ENCODE measurements around the gene TBX10. TPM values are rescaled to one million over a fixed set of nuclear protein-coding genes. Genes with fewer than 3 reads are reported as not detected.

The TBX10 gene
- total and polyA plus RNA-seq, 2 donors (not counting 3 experiments of a cell fraction or from before 2014, with no cell fraction given) = not detected

DNA sequence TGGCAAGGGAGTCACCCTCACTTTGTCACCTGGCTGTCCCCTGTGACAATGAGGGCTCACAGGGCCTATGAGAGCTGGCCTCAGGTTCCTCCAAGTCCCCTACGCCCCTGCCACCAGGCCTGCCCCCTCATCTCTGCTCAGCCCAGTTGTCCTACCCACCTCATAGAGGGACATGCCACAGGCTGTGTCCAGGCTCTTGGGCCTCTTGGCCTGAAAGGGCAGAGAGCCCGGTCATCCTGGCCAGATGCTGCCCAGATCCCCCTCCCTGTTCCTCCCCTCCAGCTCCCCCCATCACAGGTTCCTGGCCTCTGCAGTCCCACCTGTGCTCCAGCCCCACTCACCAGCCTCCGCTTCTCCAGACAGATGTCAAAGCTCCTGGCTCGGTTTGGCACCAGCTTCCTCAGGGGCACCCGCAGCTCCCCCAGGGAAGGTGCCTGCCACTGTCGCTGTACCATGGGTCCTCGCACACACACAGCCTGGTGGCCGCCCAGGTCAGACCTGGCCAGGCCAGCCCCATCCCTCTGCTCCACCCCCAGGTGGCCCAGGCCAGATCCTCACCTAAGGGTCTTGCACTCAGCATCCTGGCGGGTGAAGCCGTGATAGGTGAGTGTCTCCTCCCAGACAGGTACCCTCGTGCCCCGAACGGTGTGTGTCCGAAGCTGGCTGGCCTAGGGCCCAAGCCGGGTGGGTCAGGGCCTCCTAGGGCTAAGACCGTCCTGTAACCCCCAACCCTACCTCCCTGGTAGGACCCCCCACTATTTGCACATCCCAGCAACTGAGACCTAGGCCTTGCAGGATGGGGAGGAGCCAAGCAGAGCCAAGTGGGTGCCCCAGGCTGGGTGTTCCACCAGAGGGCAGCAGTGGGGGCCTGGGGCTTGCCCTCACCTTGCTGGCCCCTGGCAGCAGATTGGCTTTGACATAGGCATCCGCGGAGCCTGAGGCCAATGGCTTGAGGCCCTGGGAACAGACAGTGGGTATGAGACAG, 24.5 kb downstream of the TBX10 start:
- no peaks in the 10 kb centered on the region for H3K79me2 ChIP-seq (ENCODE audit: control insufficient read depth, insufficient read depth, low read length)
- peaks cover 14 to 21% of the 10 kb centered on the region in 2 experiments for H3K27me3 ChIP-seq (ENCODE audit: control insufficient read depth in 2 of 2, insufficient read depth in 2 of 2, low read length in 2 of 2)
- H3K4me2 ChIP-seq (ENCODE audit: insufficient read depth, low read length) = no peak overlapping the region
- peak; percentile 21 for FAIRE-seq
- DNase-seq (ENCODE audit: low read depth, low spot score) = no peak
- H3K9me1 ChIP-seq (replicated peaks; ENCODE audit: control insufficient read depth, extremely low read depth, insufficient read depth, low read length) = no peaks in the 10 kb centered on the region
- intact Hi-C loops (cut with micrococcal nuclease) = no loop called here
- no peak overlapping the region for H3K4me3 ChIP-seq (replicated peaks in 1 of 3; ENCODE audit: insufficient read depth in 1 of 3, low read depth in 1 of 3, low read length in 3 of 3)
- no peaks in the 10 kb centered on the region for H3K9me3 ChIP-seq (replicated peaks; ENCODE audit: control insufficient read depth, insufficient read depth, low read length)
- dilution Hi-C loops (cut with MboI; ENCODE audit: extremely low pct_ligation_motif_present, low sequenced_read_pairs) = no loop called here
- POLR2A ChIA-PET = no interaction called here
- no peak overlapping the region for H3K27ac ChIP-seq (ENCODE audit: insufficient read depth, low read depth, low read length)
- H3K4me1 ChIP-seq (ENCODE audit: control insufficient read depth, extremely low read depth, insufficient read depth, low read length) = no peaks in the 10 kb centered on the region
- no peak overlapping the region for H3K9ac ChIP-seq (replicated peaks; ENCODE audit: extremely low read depth, insufficient read depth, low read length)
- CTCF ChIA-PET = interaction anchor here (0.6 to 6.8 kb wide), 20 partner anchors 10 to 162 kb away, joined by 3 to 98 read pairs (median 4); partner anchors contain the start of genes ACY3, GSTP1 and NUDT8
- no peak overlapping the region for H2AFZ ChIP-seq (ENCODE audit: low read depth, low read length)
- H3K36me3 ChIP-seq (ENCODE audit: control insufficient read depth in 2 of 2, extremely low read depth in 1 of 2, insufficient read depth in 2 of 2, low read length in 2 of 2) = peaks cover 0 to 16% of the 10 kb centered on the region in 2 experiments
- H4K20me1 ChIP-seq (replicated peaks; ENCODE audit: control insufficient read depth, extremely low read depth, insufficient read depth, low read length) = no peaks in the 10 kb centered on the region
- TF ChIP-seq, protein P1, sequence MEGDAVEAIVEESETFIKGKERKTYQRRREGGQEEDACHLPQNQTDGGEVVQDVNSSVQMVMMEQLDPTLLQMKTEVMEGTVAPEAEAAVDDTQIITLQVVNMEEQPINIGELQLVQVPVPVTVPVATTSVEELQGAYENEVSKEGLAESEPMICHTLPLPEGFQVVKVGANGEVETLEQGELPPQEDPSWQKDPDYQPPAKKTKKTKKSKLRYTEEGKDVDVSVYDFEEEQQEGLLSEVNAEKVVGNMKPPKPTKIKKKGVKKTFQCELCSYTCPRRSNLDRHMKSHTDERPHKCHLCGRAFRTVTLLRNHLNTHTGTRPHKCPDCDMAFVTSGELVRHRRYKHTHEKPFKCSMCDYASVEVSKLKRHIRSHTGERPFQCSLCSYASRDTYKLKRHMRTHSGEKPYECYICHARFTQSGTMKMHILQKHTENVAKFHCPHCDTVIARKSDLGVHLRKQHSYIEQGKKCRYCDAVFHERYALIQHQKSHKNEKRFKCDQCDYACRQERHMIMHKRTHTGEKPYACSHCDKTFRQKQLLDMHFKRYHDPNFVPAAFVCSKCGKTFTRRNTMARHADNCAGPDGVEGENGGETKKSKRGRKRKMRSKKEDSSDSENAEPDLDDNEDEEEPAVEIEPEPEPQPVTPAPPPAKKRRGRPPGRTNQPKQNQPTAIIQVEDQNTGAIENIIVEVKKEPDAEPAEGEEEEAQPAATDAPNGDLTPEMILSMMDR (IDR thresholded peaks at IDR 0.05; ENCODE audit: extremely low read depth in 1 of 2, insufficient read depth in 1 of 2, low read depth in 1 of 2, low read length in 2 of 2) = peak; percentile 57 to 68
- no peak for TF ChIP-seq FOS (IDR thresholded peaks at IDR 0.05; ENCODE audit: borderline replicate concordance, insufficient read depth, low read length)
- no TSS peak for BruUV-seq (replicated peaks)
